NCI-H524 treated with DMSO at 0.1 percent for 48 hours (cell line): ENCODE data around the gene CDHR3.
"Not testable (repeated sequence)": the region's sequence is repeated elsewhere in the genome, so short reads cannot be mapped to it uniquely, and the experiment has no call there.

Source experiments
- DNase-seq: peaks from one replicate; lab custom pipeline; 2025; lab: John Stamatoyannopoulos, UW

CDHR3 gene

DNA sequence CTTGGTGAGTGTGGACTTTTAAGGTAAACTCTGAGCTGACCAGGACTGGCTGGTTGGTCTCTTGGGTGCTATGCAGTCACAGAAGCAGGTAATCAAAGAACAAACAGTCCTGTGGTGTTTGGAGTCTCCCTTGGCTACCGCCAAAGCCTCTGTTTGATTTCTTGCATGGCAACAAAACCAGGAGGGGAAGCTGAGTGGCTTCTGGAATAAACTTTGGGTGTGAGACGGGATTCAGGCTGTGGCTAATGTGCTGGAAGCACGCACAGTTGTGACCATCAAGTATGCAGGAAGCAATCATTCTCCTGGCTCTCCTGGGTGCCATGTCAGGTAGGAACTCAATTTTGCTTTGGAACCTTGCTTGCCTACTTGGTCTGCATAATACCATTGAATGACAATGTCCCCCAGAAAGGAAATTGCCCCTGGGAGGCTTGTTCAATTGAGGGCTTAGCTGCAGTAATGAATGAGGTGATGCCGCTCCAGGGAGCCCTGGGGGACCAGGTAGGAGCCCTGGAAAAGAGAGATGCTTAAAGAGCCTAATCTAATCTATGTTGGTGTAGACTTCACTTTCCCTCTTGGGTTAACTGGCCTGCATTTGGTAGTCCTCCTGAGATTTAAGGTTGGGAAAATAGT is at the start of gene CDHR3:
Gene CDHR3, plus strand, starts transcription at position 227 of the 630 bp plus-strand sequence. Its CDS starts 55 bp downstream, at position 282.
- DNase-seq, result no peak

DNA sequence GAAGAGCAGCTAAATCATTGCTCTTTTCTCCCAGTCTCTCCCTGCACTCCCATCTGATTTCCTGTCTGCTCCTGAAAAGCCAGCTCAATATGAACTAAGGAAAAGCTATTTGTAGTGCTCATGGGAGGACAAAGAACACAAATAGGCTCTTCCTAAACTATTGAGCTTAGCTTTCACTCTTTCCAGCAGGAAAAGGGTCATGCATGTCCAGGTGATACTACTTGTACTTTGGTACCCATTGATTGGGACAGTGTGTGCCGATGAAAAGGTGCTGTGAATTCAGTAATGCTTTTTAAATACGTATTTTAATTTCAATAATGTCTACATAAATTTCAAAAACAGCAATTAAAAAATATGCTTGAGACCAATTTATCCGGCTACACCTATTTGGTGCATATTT is 49.1 kb upstream of the CDHR3 start:
- DNase-seq, result no peak

DNA sequence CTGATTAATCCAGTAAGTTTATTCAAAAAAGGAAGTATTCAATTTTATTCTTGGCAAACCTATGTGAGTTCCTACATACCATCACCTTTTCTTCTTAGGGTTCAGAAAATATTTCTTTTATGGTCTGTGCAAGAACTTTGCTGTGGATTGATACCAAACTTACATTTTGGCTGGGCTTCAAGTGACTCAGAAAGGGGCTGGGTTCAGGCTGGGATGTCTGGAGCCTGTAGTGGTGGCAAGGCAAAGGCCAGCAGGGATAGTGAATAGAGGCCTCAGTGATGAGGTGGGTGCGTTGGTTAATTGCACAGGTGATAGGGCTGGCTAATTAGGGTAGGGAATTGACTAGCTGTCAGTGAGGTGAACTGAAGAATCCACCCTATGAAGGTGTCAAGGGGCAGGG is 46.5 kb upstream of the CDHR3 start:
- DNase-seq, result no peak

- no peak for DNase-seq
Observed at GRCh38 chr7:105917659-105918058, 45.4 kb upstream of the CDHR3 start.

DNA sequence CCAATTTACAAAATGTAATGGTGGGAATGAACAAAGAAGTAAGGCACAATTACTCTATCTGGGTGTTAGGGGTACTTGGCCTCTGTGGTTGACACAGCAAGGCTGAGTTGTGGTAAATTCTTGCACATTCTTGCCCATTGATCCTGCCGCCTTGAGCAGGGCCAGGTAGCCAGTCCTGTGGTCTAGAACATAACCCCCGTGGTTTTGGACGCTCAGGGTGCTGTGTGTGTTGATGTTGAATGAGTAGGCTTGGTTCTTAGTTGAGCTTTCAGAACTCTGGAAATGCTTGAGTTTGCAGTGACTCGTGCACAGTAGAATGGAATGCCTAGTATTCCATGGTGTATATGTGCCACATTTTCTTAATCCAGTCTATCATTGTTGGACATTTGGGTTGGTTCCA is 42.3 kb upstream of the CDHR3 start:
- no peak for DNase-seq

DNA sequence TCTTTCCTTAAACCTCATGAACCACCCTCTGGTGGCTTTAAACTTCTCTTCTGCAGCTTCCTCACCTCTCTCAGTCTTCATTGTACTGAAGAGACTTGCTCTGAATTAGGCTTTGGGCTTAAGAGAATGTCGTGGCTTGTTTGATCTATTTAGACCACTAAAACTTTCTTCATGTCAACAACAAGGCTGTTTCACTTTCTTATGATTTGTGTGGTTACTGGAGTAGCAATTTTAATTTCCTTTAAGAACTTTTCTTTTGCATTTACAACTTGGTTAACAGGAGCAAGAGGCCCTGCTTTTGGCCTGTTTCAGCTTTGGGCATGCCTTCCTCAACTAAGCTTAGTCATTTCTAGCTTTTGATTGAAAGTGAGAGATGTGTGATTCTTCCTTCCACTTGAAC is 38.1 kb upstream of the CDHR3 start:
- DNase-seq, result no peak

- DNase-seq, result no peak
Observed at GRCh38 chr7:105926131-105926530, 36.9 kb upstream of the CDHR3 start.

- DNase-seq, result no peak
Observed at GRCh38 chr7:105931179-105931578, 31.9 kb upstream of the CDHR3 start.

GRCh38 chr7:105932835-105933477 is 30.1 kb upstream of the CDHR3 start:
- peak; percentile 79 for DNase-seq

DNA sequence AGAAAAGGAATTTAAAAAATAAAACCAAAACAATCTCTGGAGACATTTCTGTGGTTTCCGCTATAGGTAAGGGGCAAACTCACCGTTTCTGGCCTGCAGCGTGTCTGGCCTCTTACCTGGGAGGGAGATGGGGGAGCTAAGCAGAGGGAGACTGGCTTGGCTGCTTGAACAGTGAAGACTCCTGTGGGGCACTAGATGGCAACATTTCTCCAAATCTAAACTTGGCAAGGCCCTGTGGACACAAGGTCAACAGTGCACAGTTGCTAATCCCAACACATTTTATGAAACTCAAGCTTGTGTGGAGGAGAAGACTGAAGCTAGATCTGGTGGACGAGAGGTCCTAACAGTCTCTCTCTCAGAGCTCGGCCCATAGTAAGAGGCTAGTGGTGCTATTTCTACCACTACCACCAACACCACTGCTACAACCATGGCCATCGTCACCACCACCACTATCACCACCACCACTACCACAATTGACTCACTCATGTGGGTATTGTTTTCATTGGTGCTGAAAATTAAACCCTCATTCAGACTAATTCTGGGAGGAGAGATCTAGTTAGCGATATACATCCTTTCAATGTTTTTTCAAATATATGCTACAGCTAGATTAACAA is 28.4 kb upstream of the CDHR3 start:
- no peak for DNase-seq

DNA sequence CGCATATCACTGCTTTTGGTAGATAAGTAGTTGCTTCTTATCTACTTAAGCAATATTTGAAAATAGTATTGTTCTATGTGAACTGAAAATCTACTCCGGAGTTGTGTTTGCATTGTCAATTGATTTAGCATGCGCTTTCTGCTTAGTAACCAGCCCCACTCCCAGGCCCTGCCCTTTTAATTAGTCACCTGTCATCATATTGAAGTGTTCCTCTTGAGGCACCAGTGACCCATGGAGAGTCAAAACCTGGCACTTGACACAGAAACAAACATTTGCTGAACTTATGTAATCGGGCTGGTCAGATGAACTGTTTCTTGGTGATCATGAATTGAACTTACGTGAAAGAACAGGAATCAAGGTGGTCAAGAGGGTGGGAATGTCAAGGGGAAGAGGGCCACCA is 27.8 kb upstream of the CDHR3 start:
- DNase-seq, result peak; percentile 42

GRCh38 chr7:105937411-105937810 is 25.7 kb upstream of the CDHR3 start:
- no peak for DNase-seq

DNA sequence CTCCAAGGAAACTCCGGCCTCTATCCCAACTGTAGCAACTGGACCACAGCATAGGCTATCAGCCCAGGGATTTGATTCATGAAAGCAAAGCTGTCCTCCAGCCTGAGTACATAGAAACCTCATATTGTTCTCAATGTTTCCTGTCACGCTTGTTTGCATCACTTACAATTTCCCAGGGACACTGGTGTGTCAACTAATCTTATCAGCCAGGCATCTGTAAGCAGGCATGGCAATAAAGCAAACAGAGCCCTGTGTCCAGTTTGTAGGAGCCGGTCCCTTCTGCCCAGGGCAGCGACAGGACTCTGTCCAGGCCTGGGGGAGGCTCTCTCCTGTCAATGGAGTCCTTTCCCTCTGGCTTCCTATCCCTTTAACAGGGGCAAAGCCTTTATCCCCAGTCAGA is 23.0 kb upstream of the CDHR3 start:
- no peak for DNase-seq

GRCh38 chr7:105941596-105941995 is 21.5 kb upstream of the CDHR3 start:
- no peak for DNase-seq

DNA sequence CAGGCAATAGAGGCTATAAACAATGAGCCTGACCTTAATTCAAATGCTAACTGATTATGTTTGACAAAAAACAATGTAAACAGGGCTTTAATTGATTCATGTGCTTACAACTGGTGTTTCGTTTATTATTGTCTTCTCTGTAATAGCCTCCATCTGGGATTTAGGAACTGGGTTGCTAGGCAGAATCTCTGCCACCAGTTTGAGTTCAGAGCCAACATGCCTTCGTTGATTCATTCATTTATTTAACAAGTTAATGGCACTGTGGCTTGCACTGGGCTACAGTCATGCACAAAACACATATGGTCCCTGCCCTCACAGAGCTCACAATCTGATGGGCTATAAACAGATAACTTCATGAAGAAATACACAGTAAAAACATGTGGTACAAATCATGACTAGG is 19.6 kb upstream of the CDHR3 start:
- DNase-seq, result no peak

DNA sequence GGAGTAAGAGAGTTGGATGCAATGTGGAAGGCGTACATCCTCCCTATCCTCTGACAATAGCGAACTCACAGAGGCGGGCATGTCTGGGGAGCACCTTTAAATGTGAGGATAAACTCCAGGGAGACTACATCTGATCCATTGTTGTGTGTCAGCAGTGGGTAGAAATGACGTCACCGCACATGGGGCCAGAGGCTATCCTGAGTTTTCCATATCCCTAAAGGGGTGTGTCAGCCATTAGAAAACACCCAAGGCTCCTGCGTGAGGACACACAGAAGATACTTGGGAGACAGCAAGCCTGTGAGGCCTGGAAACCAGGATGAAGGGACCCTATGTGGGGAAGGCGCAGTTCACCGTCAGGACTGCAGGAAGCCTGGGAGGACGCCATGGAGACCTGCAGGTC is 17.2 kb upstream of the CDHR3 start:
- DNase-seq, result no peak

- no peak for DNase-seq
Observed at GRCh38 chr7:105951597-105951996, 11.5 kb upstream of the CDHR3 start.

DNA sequence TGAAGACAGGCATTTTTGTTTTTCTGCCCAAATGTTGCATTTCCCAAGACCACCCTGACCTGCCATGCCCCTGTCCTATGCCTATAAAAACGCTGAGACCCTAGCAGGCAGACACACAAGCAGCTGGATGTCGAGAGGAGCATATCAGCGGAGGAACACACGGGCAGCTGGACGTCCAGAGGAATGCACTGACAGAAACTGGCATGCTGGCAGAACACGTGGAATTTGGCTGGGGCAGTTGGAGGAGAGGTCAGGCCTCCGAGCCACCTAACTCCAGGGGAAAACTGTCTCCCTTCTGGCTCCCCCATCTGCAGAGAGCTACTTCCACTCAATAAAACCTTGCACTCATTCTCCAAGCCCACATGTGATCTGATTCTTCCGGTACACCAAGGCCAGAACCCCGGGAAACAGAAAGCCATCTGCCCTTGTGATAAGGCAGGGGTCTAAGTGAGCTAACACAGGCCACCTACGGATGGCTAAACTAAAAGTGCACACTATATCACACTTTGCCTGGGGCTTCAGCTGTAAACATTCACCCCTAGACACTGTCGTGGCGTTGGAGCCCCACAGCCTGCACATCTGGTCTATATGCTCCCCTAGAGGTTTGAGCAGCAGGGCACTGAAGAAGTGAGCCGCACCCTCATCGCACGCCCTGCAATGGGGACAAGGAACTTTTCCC is 10.0 kb upstream of the CDHR3 start:
- DNase-seq, result no peak

DNA sequence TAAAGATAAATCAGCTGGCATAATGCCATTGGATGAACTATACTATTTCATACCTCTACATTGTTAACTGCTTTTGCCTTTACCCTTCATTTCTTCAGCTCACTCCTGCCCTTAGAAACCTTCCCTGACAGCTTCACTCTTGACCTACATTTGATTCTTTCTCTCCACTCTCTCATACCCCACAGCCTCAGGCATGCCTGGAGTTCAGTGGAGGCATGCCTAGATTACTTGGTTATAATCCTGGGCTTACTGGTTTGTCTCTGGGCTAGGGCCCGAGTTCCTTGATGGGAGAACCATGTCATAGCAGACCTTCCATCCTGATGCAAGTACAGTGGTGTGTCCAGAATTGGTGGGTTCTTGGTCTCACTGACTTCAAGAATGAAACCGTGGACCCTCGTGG is 8.4 kb upstream of the CDHR3 start:
- DNase-seq, result no peak

GRCh38 chr7:105955651-105956466 is 7.2 kb upstream of the CDHR3 start:
- not testable (repeated sequence) for DNase-seq

- no peak for DNase-seq
Observed at GRCh38 chr7:105958012-105958411, 5.1 kb upstream of the CDHR3 start.

DNA sequence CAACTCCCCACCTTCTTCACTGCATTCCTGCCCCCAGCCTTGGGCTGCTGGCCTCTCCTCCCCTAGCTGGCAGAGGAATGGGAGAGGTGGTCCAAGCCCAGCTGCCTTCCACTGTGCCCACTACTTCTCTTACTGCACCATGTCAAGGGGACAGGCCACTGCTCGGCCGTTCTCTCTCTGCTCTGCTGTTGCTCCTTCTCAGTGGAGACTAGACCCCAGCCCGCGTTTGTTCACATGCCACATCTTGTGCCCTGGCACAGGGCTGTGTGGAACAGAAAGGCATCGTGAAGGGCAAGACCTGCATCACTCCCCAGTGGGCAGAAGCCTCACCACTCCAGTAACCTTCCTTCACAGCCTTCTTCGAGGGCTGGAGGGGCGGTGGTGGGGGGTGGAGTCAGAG is 711 bp upstream of the CDHR3 start:
- DNase-seq, result no peak
